KMS-11 (cell line): ENCODE data around the gene CAPN9.

Experiments used
- H2AFZ ChIP-seq: fragments of 200-600 bp; sonication (generic); 2 replicates; pipeline ENCODE4 v1.6.1; 2016; ENCODE audit warnings: antibody characterized with exemption, mixed run types, low read depth
- H3K27ac ChIP-seq: fragments of 200-600 bp; sonication (generic); 2 replicates; pipeline ENCODE4 v1.6.1; 2016; ENCODE audit warnings: mild to moderate bottlenecking, mixed run types
- H3K27me3 ChIP-seq: fragments of 200-600 bp; sonication (generic); 2 replicates; pipeline ENCODE4 v1.6.1; 2017; ENCODE audit warnings: mild to moderate bottlenecking, low read depth, mixed run types, moderate library complexity; ENCODE audit not compliant: insufficient read depth
- H3K36me3 ChIP-seq: fragments of 200-600 bp; sonication (generic); 2 replicates; pipeline ENCODE4 v1.6.1; 2017; ENCODE audit warnings: mild to moderate bottlenecking, mixed run types; ENCODE audit not compliant: insufficient read depth
- H3K4me1 ChIP-seq: fragments of 200-600 bp; sonication (generic); 2 replicates; pipeline ENCODE4 v1.6.1; 2016; ENCODE audit warnings: mild to moderate bottlenecking, low read depth, mixed run types; ENCODE audit not compliant: poor library complexity, severe bottlenecking
- H3K4me2 ChIP-seq: fragments of 200-600 bp; sonication (generic); 2 replicates; pipeline ENCODE4 v1.7.0; 2016; ENCODE audit warnings: mild to moderate bottlenecking, mixed run types
- H3K4me3 ChIP-seq: fragments of 200-600 bp; sonication (generic); IDR thresholded peaks from 2 replicates; pipeline ENCODE4 v1.6.1; 2017; ENCODE audit warnings: low read depth, low read length, mixed read lengths; ENCODE audit not compliant: insufficient read depth
- H3K79me2 ChIP-seq: fragments of 200-600 bp; sonication (generic); 2 replicates; pipeline ENCODE4 v1.6.1; 2016; ENCODE audit warnings: low read depth, mixed run types; ENCODE audit not compliant: insufficient read depth
- H3K9ac ChIP-seq: fragments of 200-600 bp; sonication (generic); 2 replicates; pipeline ENCODE4 v1.6.1; 2016; ENCODE audit warnings: mild to moderate bottlenecking, mixed run types
- H4K20me1 ChIP-seq: fragments of 200-600 bp; sonication (generic); 2 replicates; pipeline ENCODE4 v1.6.1; 2016; ENCODE audit warnings: mild to moderate bottlenecking, mixed run types; ENCODE audit not compliant: insufficient read depth
- TF ChIP-seq, protein P1 (sequence below): fragments of 200-600 bp; sonication (generic); conservative IDR thresholded peaks from 2 replicates; pipeline ENCODE4 v1.6.1; 2017; ENCODE audit warnings: low read depth, mild to moderate bottlenecking, antibody characterized with exemption, low read length, moderate library complexity, mixed read lengths

Gene CAPN9

GRCh38 chr1:230794431-230794830 lies 47.2 kb downstream of the CAPN9 start:
- no peak overlapping the region for H3K4me3 ChIP-seq
- H4K20me1 ChIP-seq = no peaks in the 10 kb centered on the region
- no peaks in the 10 kb centered on the region for H3K27me3 ChIP-seq
- no peak overlapping the region for H2AFZ ChIP-seq
- no peaks in the 10 kb centered on the region for H3K4me1 ChIP-seq
- H3K79me2 ChIP-seq = no peaks in the 10 kb centered on the region
- TF ChIP-seq, protein P1, sequence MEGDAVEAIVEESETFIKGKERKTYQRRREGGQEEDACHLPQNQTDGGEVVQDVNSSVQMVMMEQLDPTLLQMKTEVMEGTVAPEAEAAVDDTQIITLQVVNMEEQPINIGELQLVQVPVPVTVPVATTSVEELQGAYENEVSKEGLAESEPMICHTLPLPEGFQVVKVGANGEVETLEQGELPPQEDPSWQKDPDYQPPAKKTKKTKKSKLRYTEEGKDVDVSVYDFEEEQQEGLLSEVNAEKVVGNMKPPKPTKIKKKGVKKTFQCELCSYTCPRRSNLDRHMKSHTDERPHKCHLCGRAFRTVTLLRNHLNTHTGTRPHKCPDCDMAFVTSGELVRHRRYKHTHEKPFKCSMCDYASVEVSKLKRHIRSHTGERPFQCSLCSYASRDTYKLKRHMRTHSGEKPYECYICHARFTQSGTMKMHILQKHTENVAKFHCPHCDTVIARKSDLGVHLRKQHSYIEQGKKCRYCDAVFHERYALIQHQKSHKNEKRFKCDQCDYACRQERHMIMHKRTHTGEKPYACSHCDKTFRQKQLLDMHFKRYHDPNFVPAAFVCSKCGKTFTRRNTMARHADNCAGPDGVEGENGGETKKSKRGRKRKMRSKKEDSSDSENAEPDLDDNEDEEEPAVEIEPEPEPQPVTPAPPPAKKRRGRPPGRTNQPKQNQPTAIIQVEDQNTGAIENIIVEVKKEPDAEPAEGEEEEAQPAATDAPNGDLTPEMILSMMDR = no peak
- H3K9ac ChIP-seq = no peak overlapping the region
- H3K27ac ChIP-seq = no peak overlapping the region
- H3K36me3 ChIP-seq = no peaks in the 10 kb centered on the region
- H3K4me2 ChIP-seq = no peak overlapping the region

- Histone ChIP-seq H3K4me1 (no peaks in the 10 kb centered on the region), H3K27me3 (no peaks in the 10 kb centered on the region), H3K4me3 (no peak overlapping the region), H3K9ac (no peak overlapping the region), H3K36me3 (no peaks in the 10 kb centered on the region), H3K27ac (no peak overlapping the region), H3K4me2 (no peak overlapping the region), H2AFZ (no peak overlapping the region), H4K20me1 (no peaks in the 10 kb centered on the region), H3K79me2 (no peaks in the 10 kb centered on the region)
- TF ChIP-seq, protein P1 = no peak
These were observed 47.9 kb downstream of the CAPN9 start for GRCh38 chr1:230794871-230795605.

DNA sequence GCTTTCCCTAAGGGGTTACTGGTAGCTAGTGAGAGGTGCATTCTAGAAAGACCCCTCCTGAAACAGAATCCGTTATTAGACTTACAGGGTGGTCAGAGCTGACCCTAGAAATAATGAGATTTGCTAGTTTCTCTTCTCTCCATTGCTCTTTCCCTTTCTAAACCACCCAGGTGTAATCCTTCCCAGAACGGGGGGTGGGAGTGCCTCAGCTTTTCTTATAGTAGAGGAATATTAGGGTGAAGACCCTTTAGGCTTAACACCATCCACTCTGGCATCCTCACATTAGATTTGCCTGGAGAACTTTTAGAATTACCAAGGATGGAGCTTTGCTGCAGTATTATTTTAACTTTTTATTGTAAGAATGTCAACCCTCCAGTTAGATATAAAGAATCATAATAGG lies 49.4 kb downstream of the CAPN9 start:
- no peak overlapping the region for H3K9ac ChIP-seq
- no peaks in the 10 kb centered on the region for H3K4me1 ChIP-seq
- H3K27me3 ChIP-seq = no peaks in the 10 kb centered on the region
- no peak overlapping the region for H3K4me2 ChIP-seq
- no peak overlapping the region for H2AFZ ChIP-seq
- TF ChIP-seq, protein P1 = no peak
- no peaks in the 10 kb centered on the region for H4K20me1 ChIP-seq
- no peak overlapping the region for H3K27ac ChIP-seq
- H3K79me2 ChIP-seq = no peaks in the 10 kb centered on the region
- H3K4me3 ChIP-seq = no peak overlapping the region
- H3K36me3 ChIP-seq = no peaks in the 10 kb centered on the region

GRCh38 chr1:230797376-230797920 lies 50.3 kb downstream of the CAPN9 start:
- no peak overlapping the region for H3K4me3 ChIP-seq
- no peak overlapping the region for H3K4me2 ChIP-seq
- H3K36me3 ChIP-seq = no peaks in the 10 kb centered on the region
- TF ChIP-seq, protein P1 = no peak
- no peak overlapping the region for H3K27ac ChIP-seq
- H2AFZ ChIP-seq = no peak overlapping the region
- H4K20me1 ChIP-seq = no peaks in the 10 kb centered on the region
- H3K9ac ChIP-seq = no peak overlapping the region
- no peaks in the 10 kb centered on the region for H3K79me2 ChIP-seq
- H3K27me3 ChIP-seq = no peaks in the 10 kb centered on the region
- H3K4me1 ChIP-seq = no peaks in the 10 kb centered on the region
